B cell (primary cell): ENCODE results near the gene ENTREP3.
"Not testable (repeated sequence)": the region's sequence is repeated elsewhere in the genome, so short reads cannot be mapped to it uniquely, and the experiment has no call there.

ENCODE experiments used
- CTCF ChIP-seq: fragments of 200-600 bp; IDR thresholded peaks from one replicate; pipeline ENCODE4 v1.8.0; 2022; ENCODE audit warnings: antibody characterized with exemption, mild to moderate bottlenecking
- EZH2 ChIP-seq: IDR thresholded peaks from 2 replicates; pipeline ENCODE4 v1.6.1; 2012; ENCODE audit warnings: borderline replicate concordance, low read depth, mild to moderate bottlenecking, moderate library complexity, low read length; ENCODE audit not compliant: insufficient read depth, poor library complexity, severe bottlenecking

- TF ChIP-seq CTCF, EZH2: not testable (repeated sequence)
Observed at GRCh38 chr1:155291006-155291405, 35.7 kb upstream of the ENTREP3 start.
